Ovary (tissue), 9 donors: ENCODE data around the gene CARD8. TPM values are rescaled to one million over a fixed set of nuclear protein-coding genes. Genes with fewer than 3 reads are reported as not detected.
"Not testable (repeated sequence)": the region's sequence is repeated elsewhere in the genome, so short reads cannot be mapped to it uniquely, and the experiment has no call there.

ENCODE experiments used
- DNase-seq, 5 donors: peaks; one replicate each; pipeline ENCODE4 v3.0.0-alpha.2; 2019 to 2020
- H3K27ac ChIP-seq, 2 donors: fragments of 200-600 bp; one replicate each; pipeline versions ENCODE4 v1.5.1 to v1.8.0; 2019 to 2022
- H3K27me3 ChIP-seq: fragments of 200-600 bp; one replicate; pipeline ENCODE4 v1.8.0; 2022
- H3K36me3 ChIP-seq: fragments of 200-600 bp; sonication (generic); one replicate; pipeline ENCODE4 v1.5.1; 2019
- H3K4me1 ChIP-seq: one replicate; pipeline ENCODE4 v1.8.1; 2013; ENCODE audit warnings: mild to moderate bottlenecking, moderate library complexity; ENCODE audit not compliant: insufficient read depth
- H3K4me3 ChIP-seq: fragments of 200-600 bp; sonication (generic); one replicate; pipeline ENCODE4 v1.5.1; 2017
- H3K9me3 ChIP-seq, 2 donors: fragments of 200-600 bp in 1 of 2; sonication (generic) in 1 of 2; one replicate each; pipeline versions ENCODE4 v1.5.1 to v1.8.1; 2013 to 2019; ENCODE audit warnings: mild to moderate bottlenecking in 1 of 2, moderate library complexity in 1 of 2
- EP300 ChIP-seq: sonication (generic); formaldehyde crosslinking; IDR thresholded peaks from one replicate; pipeline ENCODE4 v1.6.1; 2017; ENCODE audit warnings: antibody characterized with exemption
- POLR2A ChIP-seq: fragments of 450-650 bp; IDR thresholded peaks from one replicate; pipeline ENCODE4 v1.6.1; 2017; ENCODE audit warnings: antibody characterized with exemption, mild to moderate bottlenecking, moderate library complexity
- WGBS, 3 donors: extraction: QIAGEN DNeasy Blood & Tissue Kit in 1 of 3; methylation state at CpG; one replicate each; pipeline versions ENCODE4 v1.1.5 to v1.1.7; 2013 to 2017; 5-methylcytosine and 5-hydroxymethylcytosine counted together
- intact Hi-C, 4 donors: fragments of 100-400 bp; cut with DNase I; formaldehyde crosslinking; loops; one replicate each; pipeline versions ENCODE4 v1.11.0 to v1.15.1; 2022 to 2023
- polyA plus RNA-seq, 2 donors: library from polyadenylated mRNA; stranded (reverse); fragments of 200-250 nt in 1 of 2; fragments of 350-450 nt in 1 of 2; fragmentation: Illumina TruSeq in 1 of 2; extraction: RNeasy Lipid Tissue Mini Kit (QIAGEN cat#74804) in 1 of 2; gene quantifications; one replicate each; pipeline ENCODE4 v1.2.3, GENCODE V29; 2013 to 2014
- total RNA-seq, 7 donors: library from RNA; depleted of rRNA in 2 of 7; stranded (reverse); fragments of >200 nt in 2 of 7; fragmentation: NEBNext Ultra II Directional in 3 of 7; extraction: Animal tissue kit (Norgen Biotek cat#: 25700) in 3 of 7; gene quantifications; one replicate each; pipeline versions ENCODE4 v1.1.0 to v1.2.4, GENCODE V29; 2016 to 2023
- TF ChIP-seq, protein P1 (sequence below), 3 donors: fragments of 450-650 bp in 2 of 3; fragments of 200-600 bp in 1 of 3; IDR thresholded peaks; one replicate each; pipeline versions ENCODE4 v1.5.1 to v1.8.0; 2016 to 2022; ENCODE audit warnings: antibody characterized with exemption in 3 of 3, mild to moderate bottlenecking in 1 of 3
- donor health status: DM: no; HTN: no; CAD: no; lungs with moderate emphysema.
- donor health status: DM: no; HTN: no; CAD: no.
- donor health status: Bipolar disorder and iron deficiency.
- donor health status: DM: yes; HTN: yes; CAD: no.
- donor health status: DM: no; HTN: no; CAD: no.
- donor health status: DM: yes; HTN: yes; CAD: no.

CARD8 gene
- total and polyA plus RNA-seq, 9 donors = 10.0 to 48.0 (median 24.9) TPM

DNA sequence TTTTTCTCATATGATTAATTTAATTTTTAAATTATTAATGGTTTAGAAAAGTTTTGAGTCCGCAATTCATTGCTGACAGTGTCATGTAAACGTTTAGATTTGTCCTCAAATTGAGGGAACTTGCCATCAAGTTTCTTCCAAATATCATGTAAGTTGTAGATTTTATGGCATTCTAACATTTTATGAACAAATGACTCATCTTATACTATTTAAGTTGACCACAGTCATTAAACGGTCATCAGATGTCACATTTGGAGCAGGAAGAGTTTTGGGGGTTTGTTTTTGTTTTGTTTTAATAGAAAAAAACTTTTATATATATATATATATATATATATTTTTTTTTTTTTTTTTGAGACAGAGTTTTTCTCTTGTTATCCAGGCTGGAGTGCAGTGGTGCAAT lies 18.5 kb upstream of the CARD8 start:
- Histone ChIP-seq H3K4me1 (peaks cover 3% of the 10 kb centered on the region), H3K9me3 (no peaks in the 10 kb centered on the region), H3K27ac (no peak overlapping the region), H3K4me3 (no peak overlapping the region), H3K36me3 (no peaks in the 10 kb centered on the region), H3K27me3 (no peaks in the 10 kb centered on the region)
- DNase-seq = no peak
- no peak for TF ChIP-seq EP300
- intact Hi-C loops = no loop called here
- 78 to 81% (median 81%) methylated on average over 3 of the region's 3 CpGs for WGBS, 3 donors

DNA sequence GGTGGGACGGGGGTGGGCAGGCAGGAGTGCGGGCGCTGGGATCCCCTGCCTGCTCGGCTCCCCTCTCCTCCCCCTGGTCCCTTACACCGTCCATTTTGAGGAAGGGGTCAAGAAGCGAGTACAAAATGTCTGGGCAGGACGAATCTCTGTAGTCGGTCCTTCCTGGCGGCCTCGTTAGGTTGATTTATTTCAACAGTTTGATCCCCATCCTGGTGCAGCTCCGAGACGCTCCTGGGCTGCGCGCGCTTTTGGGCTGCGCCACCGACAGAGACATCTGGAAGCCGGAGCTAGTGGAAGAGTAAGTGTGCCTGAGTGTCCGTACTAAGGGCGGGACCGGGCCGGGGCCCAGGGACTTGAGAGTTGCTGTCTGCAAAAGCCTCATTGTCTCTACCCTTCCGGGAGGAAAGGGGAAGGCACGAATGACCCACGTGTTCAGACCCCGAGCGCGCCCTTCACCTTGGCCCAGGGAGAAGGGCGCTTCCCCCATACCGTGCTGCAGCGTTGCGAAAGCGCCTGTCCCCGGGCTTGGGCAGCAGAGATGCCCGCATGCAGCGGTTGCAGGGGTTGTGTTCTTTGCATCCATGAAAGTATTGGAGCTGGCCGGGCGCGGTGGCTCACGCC lies 15.9 kb upstream of the CARD8 start:
- TF ChIP-seq EP300 = no peak
- no peak for TF ChIP-seq POLR2A
- TF ChIP-seq, protein P1, sequence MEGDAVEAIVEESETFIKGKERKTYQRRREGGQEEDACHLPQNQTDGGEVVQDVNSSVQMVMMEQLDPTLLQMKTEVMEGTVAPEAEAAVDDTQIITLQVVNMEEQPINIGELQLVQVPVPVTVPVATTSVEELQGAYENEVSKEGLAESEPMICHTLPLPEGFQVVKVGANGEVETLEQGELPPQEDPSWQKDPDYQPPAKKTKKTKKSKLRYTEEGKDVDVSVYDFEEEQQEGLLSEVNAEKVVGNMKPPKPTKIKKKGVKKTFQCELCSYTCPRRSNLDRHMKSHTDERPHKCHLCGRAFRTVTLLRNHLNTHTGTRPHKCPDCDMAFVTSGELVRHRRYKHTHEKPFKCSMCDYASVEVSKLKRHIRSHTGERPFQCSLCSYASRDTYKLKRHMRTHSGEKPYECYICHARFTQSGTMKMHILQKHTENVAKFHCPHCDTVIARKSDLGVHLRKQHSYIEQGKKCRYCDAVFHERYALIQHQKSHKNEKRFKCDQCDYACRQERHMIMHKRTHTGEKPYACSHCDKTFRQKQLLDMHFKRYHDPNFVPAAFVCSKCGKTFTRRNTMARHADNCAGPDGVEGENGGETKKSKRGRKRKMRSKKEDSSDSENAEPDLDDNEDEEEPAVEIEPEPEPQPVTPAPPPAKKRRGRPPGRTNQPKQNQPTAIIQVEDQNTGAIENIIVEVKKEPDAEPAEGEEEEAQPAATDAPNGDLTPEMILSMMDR (IDR thresholded peaks at IDR 0.05) = no peak
- peaks cover 3% of the 10 kb centered on the region for H3K4me1 ChIP-seq
- H3K27me3 ChIP-seq = no peaks in the 10 kb centered on the region
- no peaks in the 10 kb centered on the region for H3K9me3 ChIP-seq
- H3K27ac ChIP-seq = no peak overlapping the region
- H3K4me3 ChIP-seq = peak overlapping the region; percentile 34
- peak in 2 of 5 donors; percentile 35 to 45 for DNase-seq
- intact Hi-C loops = no loop called here
- H3K36me3 ChIP-seq = no peaks in the 10 kb centered on the region
- 2 to 3% (median 2%) methylated on average over 40 of the region's 40 CpGs for WGBS, 3 donors

DNA sequence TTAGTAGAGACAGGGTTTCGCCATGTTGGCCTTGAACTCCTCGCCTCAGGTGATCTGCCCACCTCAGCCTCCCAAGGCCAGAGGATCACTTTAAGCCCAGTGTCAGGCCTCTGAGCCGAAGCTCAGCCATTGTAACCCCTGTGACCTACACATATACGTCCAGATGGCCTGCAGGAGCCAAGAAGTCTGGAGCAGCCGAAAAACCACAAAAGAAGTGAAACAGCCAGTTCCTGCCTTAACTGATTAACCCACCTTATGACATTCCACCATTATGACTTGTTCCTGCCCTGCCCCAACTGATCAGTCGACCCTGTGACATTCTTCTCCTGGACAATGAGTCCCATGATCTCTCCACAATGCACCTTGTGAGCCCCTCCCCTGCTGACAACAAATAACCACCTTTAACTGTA lies 13.9 kb upstream of the CARD8 start:
- not testable (repeated sequence) for H3K36me3 ChIP-seq, DNase-seq
- intact Hi-C loops = loop anchor here in 2 of 4 donors (5.0 to 10.0 kb wide), 2 partner anchors 315 to 318 kb away; no protein-coding TSS in a partner anchor

DNA sequence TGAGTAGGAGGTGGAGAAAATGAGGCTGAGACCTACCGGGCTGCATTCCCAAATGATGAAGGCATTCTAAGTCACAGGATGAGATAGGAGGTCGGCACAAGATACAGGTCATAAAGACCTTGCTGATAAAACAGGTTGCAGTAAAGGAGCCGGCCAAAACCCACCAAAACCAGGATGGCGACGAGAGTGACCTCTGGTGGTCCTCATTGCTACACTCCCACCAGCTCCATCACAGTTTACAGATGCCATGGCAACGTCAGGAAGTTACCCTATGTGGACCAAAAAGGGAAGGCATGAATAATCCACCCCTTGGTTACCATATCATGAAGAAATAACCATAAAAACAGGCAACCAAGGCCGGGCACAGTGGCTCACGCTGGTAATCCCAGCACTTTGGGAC lies 9.6 kb upstream of the CARD8 start:
- H3K27ac ChIP-seq, H3K27me3 ChIP-seq, H3K36me3 ChIP-seq, DNase-seq, H3K4me1 ChIP-seq, H3K9me3 ChIP-seq, H3K4me3 ChIP-seq: not testable (repeated sequence)
- intact Hi-C loops = loop anchor here in 2 of 4 donors (5.0 to 10.0 kb wide), 2 partner anchors 319 to 322 kb away; no protein-coding TSS in a partner anchor
- 15 to 40% (median 18%) methylated on average over 8 of the region's 8 CpGs for WGBS, 3 donors

More for the DNA sequence above, 13.9 kb upstream of the CARD8 start:
- not testable (repeated sequence) for H3K9me3 ChIP-seq, H3K27ac ChIP-seq, H3K4me1 ChIP-seq, H3K27me3 ChIP-seq, H3K4me3 ChIP-seq
- WGBS, 3 donors = 76 to 80% (median 78%) methylated on average over 6 of the region's 6 CpGs

DNA sequence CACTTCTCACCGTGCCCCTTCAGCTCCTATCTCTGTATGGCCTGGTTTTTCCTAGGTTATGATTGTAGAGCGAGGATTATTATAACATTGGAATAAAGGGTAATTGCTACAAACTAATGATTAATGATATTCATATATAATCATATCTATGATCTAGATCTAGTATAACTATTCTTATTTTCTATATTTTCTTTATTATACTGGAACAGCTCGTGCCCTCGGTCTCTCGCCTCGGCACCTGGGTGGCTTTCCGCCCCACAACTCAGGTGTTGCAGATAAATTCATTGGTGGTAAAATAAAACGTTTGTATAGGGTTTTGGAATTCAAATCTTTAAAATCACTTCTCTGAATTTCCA lies 4.6 kb upstream of the CARD8 start:
- peak overlapping the region; percentile 51 for H3K4me3 ChIP-seq
- DNase-seq, H3K4me1 ChIP-seq, H3K9me3 ChIP-seq, H3K36me3 ChIP-seq, H3K27me3 ChIP-seq, H3K27ac ChIP-seq: not testable (repeated sequence)
- WGBS, 3 donors = 42 to 49% (median 48%) methylated on average over 8 of the region's 8 CpGs
- intact Hi-C loops = loop anchor here in 1 of 4 donors (10.0 kb wide), 1 partner anchor 324 kb away; no protein-coding TSS in a partner anchor

DNA sequence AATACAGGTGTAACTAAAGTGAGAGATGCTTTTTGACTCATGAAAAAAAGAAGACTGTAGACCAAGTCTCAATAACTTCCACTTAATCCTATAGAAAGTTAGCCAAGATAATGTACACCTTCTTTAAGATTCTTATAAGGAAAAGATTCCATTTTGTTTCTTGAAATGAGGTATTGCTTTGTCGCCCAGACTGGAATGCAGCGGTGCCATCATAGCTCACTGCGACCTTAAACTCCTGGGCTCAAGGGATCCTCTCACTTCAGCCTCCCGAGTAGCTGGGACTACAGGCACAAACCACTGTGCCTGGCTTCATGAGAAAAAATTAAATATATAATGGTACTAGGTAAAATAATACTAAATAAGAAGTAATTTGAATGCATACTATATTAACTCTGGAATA lies 3.3 kb upstream of the CARD8 start:
- not testable (repeated sequence) for H3K4me3 ChIP-seq, DNase-seq, H3K27me3 ChIP-seq, H3K36me3 ChIP-seq, H3K9me3 ChIP-seq, H3K27ac ChIP-seq, H3K4me1 ChIP-seq
- intact Hi-C loops = loop anchor here in 1 of 4 donors (10.0 kb wide), 1 partner anchor 144 kb away; the partner anchor contains the start of gene PLA2G4C
- 79 to 89% (median 82%) methylated on average over 4 of the region's 4 CpGs for WGBS, 3 donors

DNA sequence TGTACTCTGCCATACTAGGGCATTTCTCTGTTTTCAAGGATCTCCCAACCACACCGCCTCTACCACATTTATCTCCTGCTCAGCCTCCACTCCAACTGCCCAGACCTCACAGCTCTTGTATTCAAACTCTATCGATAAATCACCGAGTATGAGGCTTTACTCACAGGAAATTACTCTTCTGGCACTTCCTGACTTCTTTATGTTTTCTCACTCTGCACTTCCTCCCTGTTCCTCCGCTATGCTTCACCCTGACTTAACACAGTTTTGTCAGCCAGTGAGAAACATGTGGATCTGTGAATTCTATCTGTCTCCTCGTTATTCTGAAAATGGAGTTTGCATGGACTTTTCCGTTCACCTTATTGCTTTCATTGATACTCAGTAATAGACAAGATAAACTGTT lies 2.6 kb upstream of the CARD8 start:
- TF ChIP-seq, protein P1 (IDR thresholded peaks at IDR 0.05) = no peak
- no peak for TF ChIP-seq EP300
- no peak for TF ChIP-seq POLR2A
- DNase-seq = no peak
- intact Hi-C loops = loop anchor here in 1 of 4 donors (10.0 kb wide), 1 partner anchor 144 kb away; the partner anchor contains the start of gene PLA2G4C
- H3K27ac ChIP-seq = no peak overlapping the region
- H3K4me3 ChIP-seq = no peak overlapping the region
- 72 to 78% (median 76%) methylated on average over 6 of the region's 6 CpGs for WGBS, 3 donors
- H3K4me1 ChIP-seq = peaks cover 3% of the 10 kb centered on the region
- no peaks in the 10 kb centered on the region for H3K36me3 ChIP-seq
- H3K27me3 ChIP-seq = no peaks in the 10 kb centered on the region
- H3K9me3 ChIP-seq = no peaks in the 10 kb centered on the region
